Measurements from ENCODE around the gene MATCAP1. TPM values are rescaled to one million over a fixed set of nuclear protein-coding genes. Genes with fewer than 3 reads are reported as not detected.

Gene MATCAP1
- total and polyA plus RNA-seq, 10 of the 15 experiments (the other 5 are each of a cell fraction or from before 2014, with no cell fraction given) = 2.8 to 25.8 (median 8.6) TPM

DNA sequence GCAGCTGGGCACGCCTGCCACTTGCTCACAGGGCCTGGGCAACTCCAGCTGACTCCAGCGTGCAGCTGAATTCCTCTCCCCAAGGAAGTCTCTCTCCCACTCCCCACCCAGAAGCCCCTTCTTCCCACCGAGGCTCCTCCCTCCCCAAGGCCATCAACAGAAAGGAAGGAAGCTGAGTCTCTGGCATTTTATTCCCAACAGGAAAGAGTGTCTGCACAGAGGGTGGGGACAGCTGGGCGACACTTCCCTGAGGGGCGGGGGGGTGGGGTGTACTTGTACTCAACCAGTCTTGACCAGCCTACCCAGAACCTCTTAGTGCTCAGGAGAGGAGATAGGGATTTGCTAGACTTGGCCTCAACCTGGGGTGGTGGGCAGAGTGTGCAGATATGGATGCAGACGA lies 6.3 kb upstream of the MATCAP1 start, which contains the start of gene EXOC3L1:
TSS of gene EXOC3L1 (minus strand) at position 96 of the 400 bp plus-strand sequence. CDS start 460 bp downstream, outside the sequence.
- Histone ChIP-seq H3K9me3 (replicated peaks; ENCODE audit: control insufficient read depth, insufficient read depth, low read length) (no peaks in the 10 kb centered on the region), H3K4me2 (ENCODE audit: control insufficient read depth, insufficient read depth) (no peak within 1 kb of the TSS), H3K79me2 (ENCODE audit: control insufficient read depth, insufficient read depth, low read length) (peaks cover 23% of the 10 kb centered on the region), H3K4me3 (no peak within 1 kb of the TSS), H3K27ac (ENCODE audit: control insufficient read depth, insufficient read depth) (no peak within 1 kb of the TSS), H3K27me3 (replicated peaks in 1 of 2; ENCODE audit: control insufficient read depth in 2 of 2, insufficient read depth in 2 of 2, low read length in 1 of 2) (no peaks in the 10 kb centered on the region), H3K4me1 (ENCODE audit: control insufficient read depth, insufficient read depth, low read length) (peaks cover 8% of the 10 kb centered on the region), H3K9ac (ENCODE audit: control insufficient read depth, insufficient read depth, low read length) (no peak within 1 kb of the TSS), H2AFZ (ENCODE audit: control insufficient read depth, low read depth, low read length) (no peak within 1 kb of the TSS), H3K36me3 (ENCODE audit: control insufficient read depth in 2 of 2, insufficient read depth in 2 of 2, low read length in 1 of 2) (peaks cover 3 to 8% of the 10 kb centered on the region in 2 experiments), H4K20me1 (ENCODE audit: control insufficient read depth, insufficient read depth) (no peaks in the 10 kb centered on the region; the same call in 1 of the 2 replicates)
- in situ Hi-C loops (cut with MboI) = no loop called here
- DNase-seq (ENCODE audit: low read depth, low spot score) = no peak
- WGBS (ENCODE audit: insufficient coverage, insufficient replicate concordance, low lambda C conversion rate, missing lambda C conversion rate) = 25% methylated on average over 6 of the region's 6 CpGs
- ChIA-PET RAD21 (ENCODE audit: unreplicated experiment) (interaction anchor here (0.6 kb wide), 1 partner anchor 207 kb away, joined by 3 read pairs; no protein-coding TSS in a partner anchor), SMC1A (ENCODE audit: uncharacterized antibody, unreplicated experiment) (interaction anchor here (0.7 to 1.1 kb wide), 2 partner anchors 32 to 148 kb away, joined by 3 read pairs; no protein-coding TSS in a partner anchor), POLR2A (interaction anchor here (1.4 kb wide), 1 partner anchor 37 kb away, joined by 5 read pairs; the partner anchor contains the start of gene TMEM208), CTCF (interaction anchor here (0.6 to 1.7 kb wide), 7 partner anchors 19 to 236 kb away, joined by 3 to 5 read pairs (median 4); partner anchors contain the start of genes NOL3 and TMEM208)
- intact Hi-C loops (cut with micrococcal nuclease; ENCODE audit: unreplicated experiment) = no loop called here
- ATAC-seq = no peak
- no TSS peak for BruUV-seq (replicated peaks)
- no peak for TF ChIP-seq KAT2A (conservative IDR thresholded peaks at IDR 0.05; ENCODE audit: control insufficient read depth, low read depth, low read length)
- no peak for TF ChIP-seq IKZF1 (conservative IDR thresholded peaks at IDR 0.05)
- TF ChIP-seq RB1 (IDR thresholded peaks at IDR 0.05; ENCODE audit: borderline replicate concordance) = no peak
- no peak for TF ChIP-seq FOXM1 (IDR thresholded peaks at IDR 0.05; ENCODE audit: low read depth, low read length)
- TF ChIP-seq POLR2AphosphoS5 (IDR thresholded peaks at IDR 0.05; ENCODE audit: low read length) = no peak
- no peak for TF ChIP-seq MTA3 (IDR thresholded peaks at IDR 0.05; ENCODE audit: borderline replicate concordance, low read length)
- no peak for TF ChIP-seq PRDM15 (CRISPR knock-in tag; IDR thresholded peaks at IDR 0.05)
- no peak for TF ChIP-seq CREM (IDR thresholded peaks at IDR 0.05; ENCODE audit: low read depth)
- no peak for FAIRE-seq
